Measurements from ENCODE around the gene EHBP1.

GRCh38 chr2:62760026-62760425, 54.5 kb downstream of the EHBP1 start:
- TF ChIP-seq POLR2A (IDR thresholded peaks at IDR 0.05) (no peak), CTCF (IDR thresholded peaks at IDR 0.05) (no peak)

Data from suprapubic skin (tissue), 3 donors.